Body of pancreas (tissue), 4 donors: ENCODE measurements around the gene FOXK1.

Source experiments
- POLR2A ChIP-seq, 3 donors: fragments of 450-650 bp; IDR thresholded peaks; one replicate each; pipeline ENCODE4 v1.6.1; 2016; ENCODE audit warnings: antibody characterized with exemption in 3 of 3, mild to moderate bottlenecking in 2 of 3
- TF ChIP-seq, protein P1 (sequence below), 7 experiments: fragments of 450-650 bp in 4 of 7; fragments of 200-600 bp in 3 of 7; sonication (generic) in 3 of 7; IDR thresholded peaks; one replicate each; pipeline ENCODE4 v1.5.1; 2016 to 2019; ENCODE audit warnings: antibody characterized with exemption in 7 of 7

DNA sequence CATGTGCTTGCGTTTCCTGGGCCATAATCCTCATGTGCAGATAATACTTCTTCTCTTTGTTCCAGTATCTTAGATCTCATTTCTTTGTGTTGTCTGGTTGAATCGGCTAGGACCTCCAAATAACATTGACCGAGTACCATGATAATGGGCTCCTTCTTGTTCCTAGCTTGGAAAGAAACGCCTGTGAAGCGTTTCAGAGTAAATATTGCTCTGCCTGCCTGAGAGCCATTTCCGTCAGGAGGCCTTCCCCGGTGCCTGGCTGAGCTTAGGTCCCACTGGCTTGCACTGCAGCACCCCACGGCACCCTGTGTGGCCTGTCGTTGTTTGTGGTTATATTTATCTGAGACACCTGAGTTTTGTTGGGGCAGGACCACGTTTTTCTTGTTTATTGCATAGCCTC is 17.7 kb downstream of the FOXK1 start:
- TF ChIP-seq, protein P1, sequence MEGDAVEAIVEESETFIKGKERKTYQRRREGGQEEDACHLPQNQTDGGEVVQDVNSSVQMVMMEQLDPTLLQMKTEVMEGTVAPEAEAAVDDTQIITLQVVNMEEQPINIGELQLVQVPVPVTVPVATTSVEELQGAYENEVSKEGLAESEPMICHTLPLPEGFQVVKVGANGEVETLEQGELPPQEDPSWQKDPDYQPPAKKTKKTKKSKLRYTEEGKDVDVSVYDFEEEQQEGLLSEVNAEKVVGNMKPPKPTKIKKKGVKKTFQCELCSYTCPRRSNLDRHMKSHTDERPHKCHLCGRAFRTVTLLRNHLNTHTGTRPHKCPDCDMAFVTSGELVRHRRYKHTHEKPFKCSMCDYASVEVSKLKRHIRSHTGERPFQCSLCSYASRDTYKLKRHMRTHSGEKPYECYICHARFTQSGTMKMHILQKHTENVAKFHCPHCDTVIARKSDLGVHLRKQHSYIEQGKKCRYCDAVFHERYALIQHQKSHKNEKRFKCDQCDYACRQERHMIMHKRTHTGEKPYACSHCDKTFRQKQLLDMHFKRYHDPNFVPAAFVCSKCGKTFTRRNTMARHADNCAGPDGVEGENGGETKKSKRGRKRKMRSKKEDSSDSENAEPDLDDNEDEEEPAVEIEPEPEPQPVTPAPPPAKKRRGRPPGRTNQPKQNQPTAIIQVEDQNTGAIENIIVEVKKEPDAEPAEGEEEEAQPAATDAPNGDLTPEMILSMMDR (IDR thresholded peaks at IDR 0.05) = no peak
- TF ChIP-seq POLR2A (IDR thresholded peaks at IDR 0.05) = no peak
